K562 (cell line): ENCODE measurements around the gene LSM4. TPM values are rescaled to one million over a fixed set of nuclear protein-coding genes. Genes with fewer than 3 reads are reported as not detected.
A peak's percentile ranks its signal among the peaks of the same experiment; 100 is the strongest.

Experiments used
- CBX3 ChIP-seq, 2 experiments: IDR thresholded peaks; 1 replicate in 1 of 2; 2 replicates in 1 of 2; pipeline ENCODE4 v1.6.1; 2012; ENCODE audit warnings: inconsistent platforms in 2 of 2, low read length in 2 of 2, borderline replicate concordance in 1 of 2, control low read depth in 1 of 2
- COPS2 ChIP-seq: fragments of 450-650 bp; conservative IDR thresholded peaks from 2 replicates; pipeline ENCODE4 v1.6.1; 2016; ENCODE audit warnings: mild to moderate bottlenecking, moderate library complexity
- DPF2 ChIP-seq: fragments of 450-650 bp; IDR thresholded peaks from 2 replicates; pipeline ENCODE4 v1.6.1; 2016
- GABPA ChIP-seq: fragments of 200-800 bp; sonication (Bioruptor generic); conservative IDR thresholded peaks from 2 replicates; pipeline ENCODE4 v1.6.1; 2016; ENCODE audit warnings: low read depth, missing genetic modification characterization, missing compliant biosample characterization
- KAT8 ChIP-seq: fragments of 450-650 bp; IDR thresholded peaks from 2 replicates; pipeline ENCODE4 v1.6.1; 2016; ENCODE audit warnings: low read depth, mild to moderate bottlenecking
- MAZ ChIP-seq, 2 experiments: fragments of 450-650 bp in 1 of 2; sonication (generic) in 1 of 2; formaldehyde crosslinking; IDR thresholded peaks in 1 of 2; conservative IDR thresholded peaks in 1 of 2; 2 replicates each; pipeline versions ENCODE4 v1.4.0 to v1.5.0; 2020; ENCODE audit warnings: mild to moderate bottlenecking in 1 of 2, missing genetic modification reagents in 1 of 2
- MEIS2 ChIP-seq: fragments of 450-650 bp; IDR thresholded peaks from 2 replicates; pipeline ENCODE4 v1.6.1; 2014; ENCODE audit warnings: mild to moderate bottlenecking; ENCODE audit not compliant: partially characterized antibody
- MYBL2 ChIP-seq, 2 experiments: fragments of 450-650 bp in 1 of 2; sonication (generic) in 1 of 2; formaldehyde crosslinking in 1 of 2; IDR thresholded peaks; 2 replicates each; pipeline versions ENCODE4 v1.6.1 to v1.8.1; 2017 to 2022; ENCODE audit warnings: borderline replicate concordance in 1 of 2, inconsistent platforms in 1 of 2, low read depth in 1 of 2, mild to moderate bottlenecking in 1 of 2, missing genetic modification reagents in 1 of 2, moderate library complexity in 1 of 2
- TBP ChIP-seq: optimal IDR thresholded peaks from 2 replicates; pipeline ENCODE3; 2011; ENCODE audit warnings: low read depth, low read length, improper control_type of control experiment
- TFAM ChIP-seq: fragments of 250-450 bp; sonication (Bioruptor Pico); conservative IDR thresholded peaks from 2 replicates; pipeline ENCODE4 v1.5.0; 2021; ENCODE audit warnings: mild to moderate bottlenecking, moderate library complexity
- ZNF583 ChIP-seq: fragments of 250-450 bp; sonication (Bioruptor Pico); IDR thresholded peaks from 2 replicates; pipeline ENCODE4 v1.4.0; 2020
- ZNF778 ChIP-seq: fragments of 450-650 bp; formaldehyde crosslinking; IDR thresholded peaks from 2 replicates; pipeline ENCODE4 v1.4.0; 2020; ENCODE audit warnings: mild to moderate bottlenecking, moderate library complexity
- polyA plus RNA-seq, 8 experiments: library from polyadenylated mRNA; depleted of rRNA in 4 of 8; stranded (reverse) in 5 of 8; unstranded in 3 of 8; fragments of >200 nt; fragmentation: Nextera tagmentation in 2 of 8; fragmentation: Illumina TruSeq in 1 of 8; extraction: Ambion mirVana in 2 of 8; extraction: Trizol in 1 of 8; gene quantifications; 2 replicates each; pipeline versions ENCODE4 v1.2.1 to v1.2.3, GENCODE V29; 2011 to 2014; ENCODE audit warnings: inconsistent platforms in 1 of 8, missing spikeins in 1 of 8
- total RNA-seq, 7 experiments: library from RNA; depleted of rRNA in 6 of 7; stranded (reverse); fragments of >200 nt in 6 of 7; fragmentation: Illumina TruSeq in 2 of 7; extraction: Trizol in 2 of 7; gene quantifications; 2 replicates each; pipeline versions ENCODE4 v1.2.1 to v1.2.3, GENCODE V29; 2011 to 2021; ENCODE audit warnings: low replicate concordance in 1 of 7
- TF ChIP-seq, protein P1 (sequence below): fragments of 150-350 bp; conservative IDR thresholded peaks from 2 replicates; pipeline ENCODE4 v1.6.1; 2014; ENCODE audit warnings: low read length
- TF ChIP-seq, protein P2 (sequence below): fragments of 250-450 bp; sonication (Bioruptor Pico); IDR thresholded peaks from 2 replicates; pipeline ENCODE4 v1.9.0; 2021; ENCODE audit warnings: mild to moderate bottlenecking, inconsistent platforms
- TF ChIP-seq, protein P3 (sequence below): conservative IDR thresholded peaks from 2 replicates; pipeline ENCODE4 v1.6.1; 2011; ENCODE audit warnings: low read depth, mild to moderate bottlenecking, low read length; ENCODE audit not compliant: control insufficient read depth

The LSM4 gene
- total and polyA plus RNA-seq, 9 of the 15 experiments (the other 6 are each of a cell fraction or from before 2014, with no cell fraction given): 11.9 to 763 (median 202) TPM

DNA sequence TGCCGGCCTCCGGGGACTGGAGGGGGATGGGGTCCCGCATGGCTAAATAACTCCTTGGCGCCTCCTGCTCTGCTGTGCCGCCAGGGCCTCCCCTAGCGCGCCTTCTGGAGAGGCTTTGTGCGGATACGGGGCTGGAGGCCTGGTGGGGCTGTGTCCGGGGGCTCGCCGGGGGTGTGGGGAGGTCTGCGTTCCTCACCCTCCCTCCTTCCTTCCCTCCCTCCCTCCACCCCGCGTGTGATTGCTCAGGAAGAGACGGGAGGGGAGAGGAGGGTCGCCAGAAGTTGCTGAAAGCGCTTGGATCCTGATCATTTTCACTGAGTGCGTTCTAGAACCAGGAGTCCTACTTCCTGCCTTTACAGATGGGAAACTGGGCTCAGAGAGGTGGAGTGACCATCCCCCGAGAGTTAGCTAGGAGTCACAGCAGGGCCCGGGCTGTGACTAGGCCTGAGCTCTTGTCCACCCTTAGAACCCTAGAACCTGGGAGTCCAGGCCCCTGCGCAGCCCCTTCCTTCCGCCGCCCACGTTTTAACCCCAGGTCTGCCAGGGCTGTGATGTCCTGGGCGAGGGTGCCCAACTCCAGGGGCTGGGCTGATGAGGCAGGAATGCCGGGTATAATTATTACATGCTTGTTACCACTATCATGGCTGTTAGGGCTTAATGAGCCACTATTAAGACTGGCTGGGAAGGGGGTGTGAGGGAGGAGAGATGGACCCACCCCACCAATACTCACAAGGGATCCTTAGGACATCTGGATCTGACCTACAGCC lies 40.7 kb downstream of the LSM4 start (continued):
- TF ChIP-seq, protein P1, sequence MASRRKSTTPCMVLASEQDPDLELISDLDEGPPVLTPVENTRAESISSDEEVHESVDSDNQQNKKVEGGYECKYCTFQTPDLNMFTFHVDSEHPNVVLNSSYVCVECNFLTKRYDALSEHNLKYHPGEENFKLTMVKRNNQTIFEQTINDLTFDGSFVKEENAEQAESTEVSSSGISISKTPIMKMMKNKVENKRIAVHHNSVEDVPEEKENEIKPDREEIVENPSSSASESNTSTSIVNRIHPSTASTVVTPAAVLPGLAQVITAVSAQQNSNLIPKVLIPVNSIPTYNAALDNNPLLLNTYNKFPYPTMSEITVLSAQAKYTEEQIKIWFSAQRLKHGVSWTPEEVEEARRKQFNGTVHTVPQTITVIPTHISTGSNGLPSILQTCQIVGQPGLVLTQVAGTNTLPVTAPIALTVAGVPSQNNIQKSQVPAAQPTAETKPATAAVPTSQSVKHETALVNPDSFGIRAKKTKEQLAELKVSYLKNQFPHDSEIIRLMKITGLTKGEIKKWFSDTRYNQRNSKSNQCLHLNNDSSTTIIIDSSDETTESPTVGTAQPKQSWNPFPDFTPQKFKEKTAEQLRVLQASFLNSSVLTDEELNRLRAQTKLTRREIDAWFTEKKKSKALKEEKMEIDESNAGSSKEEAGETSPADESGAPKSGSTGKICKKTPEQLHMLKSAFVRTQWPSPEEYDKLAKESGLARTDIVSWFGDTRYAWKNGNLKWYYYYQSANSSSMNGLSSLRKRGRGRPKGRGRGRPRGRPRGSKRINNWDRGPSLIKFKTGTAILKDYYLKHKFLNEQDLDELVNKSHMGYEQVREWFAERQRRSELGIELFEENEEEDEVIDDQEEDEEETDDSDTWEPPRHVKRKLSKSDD: no peak
- no peak for TF ChIP-seq TFAM
- TF ChIP-seq, protein P2, sequence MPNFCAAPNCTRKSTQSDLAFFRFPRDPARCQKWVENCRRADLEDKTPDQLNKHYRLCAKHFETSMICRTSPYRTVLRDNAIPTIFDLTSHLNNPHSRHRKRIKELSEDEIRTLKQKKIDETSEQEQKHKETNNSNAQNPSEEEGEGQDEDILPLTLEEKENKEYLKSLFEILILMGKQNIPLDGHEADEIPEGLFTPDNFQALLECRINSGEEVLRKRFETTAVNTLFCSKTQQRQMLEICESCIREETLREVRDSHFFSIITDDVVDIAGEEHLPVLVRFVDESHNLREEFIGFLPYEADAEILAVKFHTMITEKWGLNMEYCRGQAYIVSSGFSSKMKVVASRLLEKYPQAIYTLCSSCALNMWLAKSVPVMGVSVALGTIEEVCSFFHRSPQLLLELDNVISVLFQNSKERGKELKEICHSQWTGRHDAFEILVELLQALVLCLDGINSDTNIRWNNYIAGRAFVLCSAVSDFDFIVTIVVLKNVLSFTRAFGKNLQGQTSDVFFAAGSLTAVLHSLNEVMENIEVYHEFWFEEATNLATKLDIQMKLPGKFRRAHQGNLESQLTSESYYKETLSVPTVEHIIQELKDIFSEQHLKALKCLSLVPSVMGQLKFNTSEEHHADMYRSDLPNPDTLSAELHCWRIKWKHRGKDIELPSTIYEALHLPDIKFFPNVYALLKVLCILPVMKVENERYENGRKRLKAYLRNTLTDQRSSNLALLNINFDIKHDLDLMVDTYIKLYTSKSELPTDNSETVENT (CRISPR knock-in tag): no peak
- peak; percentile 29; the same call in 1 of the 2 replicates for TF ChIP-seq DPF2
- no peak for TF ChIP-seq KAT8
- TF ChIP-seq CBX3 (IDR thresholded peaks at IDR 0.05; ENCODE audit: borderline replicate concordance in 1 of 2, low read length in 2 of 2): no peak
- TF ChIP-seq TBP: no peak
- TF ChIP-seq ZNF583 (CRISPR knock-in tag): no peak
- no peak for TF ChIP-seq MYBL2 (IDR thresholded peaks at IDR 0.05; ENCODE audit: low read depth)
- TF ChIP-seq MYBL2 (CRISPR knock-in tag; IDR thresholded peaks at IDR 0.05; ENCODE audit: borderline replicate concordance): no peak
- no peak for TF ChIP-seq MEIS2
- no peak for TF ChIP-seq ZNF778 (CRISPR knock-in tag)
- TF ChIP-seq COPS2: no peak
- TF ChIP-seq, protein P3, sequence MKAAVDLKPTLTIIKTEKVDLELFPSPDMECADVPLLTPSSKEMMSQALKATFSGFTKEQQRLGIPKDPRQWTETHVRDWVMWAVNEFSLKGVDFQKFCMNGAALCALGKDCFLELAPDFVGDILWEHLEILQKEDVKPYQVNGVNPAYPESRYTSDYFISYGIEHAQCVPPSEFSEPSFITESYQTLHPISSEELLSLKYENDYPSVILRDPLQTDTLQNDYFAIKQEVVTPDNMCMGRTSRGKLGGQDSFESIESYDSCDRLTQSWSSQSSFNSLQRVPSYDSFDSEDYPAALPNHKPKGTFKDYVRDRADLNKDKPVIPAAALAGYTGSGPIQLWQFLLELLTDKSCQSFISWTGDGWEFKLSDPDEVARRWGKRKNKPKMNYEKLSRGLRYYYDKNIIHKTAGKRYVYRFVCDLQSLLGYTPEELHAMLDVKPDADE: no peak; the same call in 1 of the 2 replicates
- TF ChIP-seq MAZ (CRISPR knock-in tag; conservative IDR thresholded peaks at IDR 0.05 in 1 of 2, IDR thresholded peaks at IDR 0.05 in 1 of 2): peak in 1 of 2 experiments; percentile 28; a peak in 1 of 4 replicates
- TF ChIP-seq GABPA (tag): peak; percentile 51; the same call in 1 of the 2 replicates
